ENCODE data around the gene CHRM2. TPM values are rescaled to one million over a fixed set of nuclear protein-coding genes. Genes with fewer than 3 reads are reported as not detected.

Gene CHRM2
- total and polyA plus RNA-seq, 10 donors, result 0.13 TPM; not detected in 9

- TF ChIP-seq POLR2AphosphoS5 (IDR thresholded peaks at IDR 0.05) (no peak), POLR2A (IDR thresholded peaks at IDR 0.05) (no peak), CTCF (IDR thresholded peaks at IDR 0.05 in 8 of 11, conservative IDR thresholded peaks at IDR 0.05 in 3 of 11) (no peak)
- 75 to 87% (median 80%) methylated on average over 2 of the region's 2 CpGs for WGBS, 5 donors
Measured at GRCh38 chr7:136919820-136920219, 51.4 kb downstream of the CHRM2 start.

GRCh38 chr7:136923111-136923667 lies 54.7 kb downstream of the CHRM2 start:
- Histone ChIP-seq H3K36me3 (no peaks in the 10 kb centered on the region), H3K4me3 (no peak overlapping the region), H3K9me3 (no peaks in the 10 kb centered on the region), H3K4me1 (no peaks in the 10 kb centered on the region), H3K27ac (no peak overlapping the region), H3K27me3 (replicated peaks in 1 of 7) (no peaks in the 10 kb centered on the region)
- WGBS, 5 donors, result 56 to 71% (median 63%) methylated on average over 3 of the region's 3 CpGs
- DNase-seq, result no peak
- intact Hi-C loops (cut with DNase I; ENCODE audit: low total_unique reads), result no loop called here
- no peak for TF ChIP-seq CTCF (IDR thresholded peaks at IDR 0.05 in 8 of 11, conservative IDR thresholded peaks at IDR 0.05 in 3 of 11)
- no peak for TF ChIP-seq POLR2A (IDR thresholded peaks at IDR 0.05)
- TF ChIP-seq POLR2AphosphoS5 (IDR thresholded peaks at IDR 0.05), result no peak

More at GRCh38 chr7:136919820-136920219, 51.4 kb downstream of the CHRM2 start:
- no peaks in the 10 kb centered on the region for H3K36me3 ChIP-seq
- no peak for DNase-seq
- H3K4me3 ChIP-seq, result no peak overlapping the region
- intact Hi-C loops (cut with DNase I; ENCODE audit: low total_unique reads), result no loop called here
- H3K9me3 ChIP-seq, result no peaks in the 10 kb centered on the region
- no peaks in the 10 kb centered on the region for H3K4me1 ChIP-seq
- no peaks in the 10 kb centered on the region for H3K27me3 ChIP-seq (replicated peaks in 1 of 7)
- H3K27ac ChIP-seq, result no peak overlapping the region

GRCh38 chr7:136925044-136925443 lies 56.6 kb downstream of the CHRM2 start:
- intact Hi-C loops (cut with DNase I; ENCODE audit: low total_unique reads), result no loop called here
- no peak overlapping the region for H3K27ac ChIP-seq

GRCh38 chr7:136925556-136925955 lies 57.1 kb downstream of the CHRM2 start:
- H3K9me3 ChIP-seq, result peaks cover 0 to 7% (median 0%) of the 10 kb centered on the region in 8 donors
- H3K27ac ChIP-seq, result no peak overlapping the region
- no peak for TF ChIP-seq POLR2AphosphoS5 (IDR thresholded peaks at IDR 0.05)
- TF ChIP-seq POLR2A (IDR thresholded peaks at IDR 0.05), result no peak
- no peak for TF ChIP-seq CTCF (IDR thresholded peaks at IDR 0.05 in 8 of 11, conservative IDR thresholded peaks at IDR 0.05 in 3 of 11)
- H3K4me3 ChIP-seq, result no peak overlapping the region
- intact Hi-C loops (cut with DNase I; ENCODE audit: low total_unique reads), result no loop called here
- H3K27me3 ChIP-seq (replicated peaks in 1 of 7), result no peaks in the 10 kb centered on the region
- H3K36me3 ChIP-seq, result no peaks in the 10 kb centered on the region
- DNase-seq, result no peak
- H3K4me1 ChIP-seq, result no peaks in the 10 kb centered on the region

More at GRCh38 chr7:136925044-136925443, 56.6 kb downstream of the CHRM2 start:
- peaks cover 0 to 5% (median 0%) of the 10 kb centered on the region in 8 donors for H3K9me3 ChIP-seq
- no peaks in the 10 kb centered on the region for H3K36me3 ChIP-seq
- TF ChIP-seq CTCF (IDR thresholded peaks at IDR 0.05 in 8 of 11, conservative IDR thresholded peaks at IDR 0.05 in 3 of 11) (no peak), POLR2AphosphoS5 (IDR thresholded peaks at IDR 0.05) (no peak), POLR2A (IDR thresholded peaks at IDR 0.05) (no peak)
- no peak overlapping the region for H3K4me3 ChIP-seq
- no peaks in the 10 kb centered on the region for H3K27me3 ChIP-seq (replicated peaks in 1 of 7)
- no peaks in the 10 kb centered on the region for H3K4me1 ChIP-seq
- 10 to 23% (median 17%) methylated on average over 3 of the region's 3 CpGs for WGBS, 5 donors
- DNase-seq, result no peak

Measured in spleen (tissue), 11 donors.